ENCODE results near the gene CST7.
"Not testable (repeated sequence)": the region's sequence is repeated elsewhere in the genome, so short reads cannot be mapped to it uniquely, and the experiment has no call there.

Gene CST7

GRCh38 chr20:24948939-24949679 is at the start of gene CST7:
Gene CST7 (plus strand): TSS chr20:24949269. CDS start chr20:24949506, 237 bp downstream.
- DNase-seq (ENCODE audit: low read depth in 2 of 2), result peak; percentile 69 to 71

- no peak for DNase-seq (ENCODE audit: low read depth in 2 of 2)
Observed at GRCh38 chr20:24906806-24907205, 42.3 kb upstream of the CST7 start.

GRCh38 chr20:24908642-24909041 is 40.4 kb upstream of the CST7 start:
- no peak for DNase-seq (ENCODE audit: low read depth in 2 of 2)

- no peak for DNase-seq (ENCODE audit: low read depth in 2 of 2)
Observed at GRCh38 chr20:24909086-24909780, 39.8 kb upstream of the CST7 start.

- no peak for DNase-seq (ENCODE audit: low read depth in 2 of 2)
Observed at GRCh38 chr20:24909861-24910260, 39.2 kb upstream of the CST7 start.

GRCh38 chr20:24910461-24910860 is 38.6 kb upstream of the CST7 start:
- DNase-seq (ENCODE audit: low read depth in 2 of 2), result no peak

GRCh38 chr20:24911461-24911860 is 37.6 kb upstream of the CST7 start:
- no peak for DNase-seq (ENCODE audit: low read depth in 2 of 2)

GRCh38 chr20:24912397-24913075 is 36.5 kb upstream of the CST7 start:
- no peak for DNase-seq (ENCODE audit: low read depth in 2 of 2)

- no peak for DNase-seq (ENCODE audit: low read depth in 2 of 2)
Observed at GRCh38 chr20:24913076-24913628, 35.9 kb upstream of the CST7 start.

GRCh38 chr20:24914388-24915241 is 34.5 kb upstream of the CST7 start:
- DNase-seq (ENCODE audit: low read depth in 2 of 2), result no peak

- DNase-seq (ENCODE audit: low read depth in 2 of 2), result no peak
Observed at GRCh38 chr20:24915440-24915839, 33.6 kb upstream of the CST7 start.

- no peak for DNase-seq (ENCODE audit: low read depth in 2 of 2)
Observed at GRCh38 chr20:24915892-24916291, 33.2 kb upstream of the CST7 start.

GRCh38 chr20:24916412-24916811 is 32.7 kb upstream of the CST7 start:
- no peak for DNase-seq (ENCODE audit: low read depth in 2 of 2)

- no peak for DNase-seq (ENCODE audit: low read depth in 2 of 2)
Observed at GRCh38 chr20:24917056-24917455, 32.0 kb upstream of the CST7 start.

GRCh38 chr20:24917797-24918578 is 31.1 kb upstream of the CST7 start:
- peak; percentile 20 to 44 for DNase-seq (ENCODE audit: low read depth in 2 of 2)

GRCh38 chr20:24918579-24919566 is 30.2 kb upstream of the CST7 start:
- DNase-seq (ENCODE audit: low read depth in 2 of 2), result no peak

GRCh38 chr20:24919665-24920064 is 29.4 kb upstream of the CST7 start:
- DNase-seq (ENCODE audit: low read depth in 2 of 2), result not testable (repeated sequence)

GRCh38 chr20:24920706-24921105 is 28.4 kb upstream of the CST7 start:
- DNase-seq (ENCODE audit: low read depth in 2 of 2), result not testable (repeated sequence)

- not testable (repeated sequence) for DNase-seq (ENCODE audit: low read depth in 2 of 2)
Observed at GRCh38 chr20:24929259-24929658, 19.8 kb upstream of the CST7 start.
